ENCODE measurements around the gene CXCL17. TPM values are rescaled to one million over a fixed set of nuclear protein-coding genes. Genes with fewer than 3 reads are reported as not detected.

Gene CXCL17
- total RNA-seq, 1 experiment from 2014 or later: 0.98 TPM

GRCh38 chr19:42412227-42412626 is 30.5 kb downstream of the CXCL17 start:
- H3K9me3 ChIP-seq (ENCODE audit: low read length): no peaks in the 10 kb centered on the region
- CTCF ChIA-PET: interaction anchor here (0.6 kb wide), 1 partner anchor 81 kb away, joined by 3 read pairs; no protein-coding TSS in a partner anchor
- peak; percentile 18; the same call in 1 of the 2 replicates for ATAC-seq

GRCh38 chr19:42411581-42412178 is 31.1 kb downstream of the CXCL17 start:
- Histone ChIP-seq H3K4me2 (ENCODE audit: low read length) (no peak overlapping the region), H3K79me2 (ENCODE audit: low read length) (no peaks in the 10 kb centered on the region), H3K9me2 (replicated peaks; ENCODE audit: low read length) (no peaks in the 10 kb centered on the region), H3F3A (ENCODE audit: low read length, unreplicated experiment) (no peaks in the 10 kb centered on the region), H3K9me3 (ENCODE audit: low read length) (no peaks in the 10 kb centered on the region), H3K4me1 (ENCODE audit: insufficient read depth, low read length) (peaks cover 3% of the 10 kb centered on the region; the same call in 1 of the 2 replicates), H3K9ac (ENCODE audit: low read length) (no peak overlapping the region), H3K36me3 (ENCODE audit: low read depth, low read length) (no peaks in the 10 kb centered on the region), H3K27ac (ENCODE audit: low read length) (no peak overlapping the region), H3K27me3 (ENCODE audit: low read length) (no peaks in the 10 kb centered on the region), H3K4me3 (ENCODE audit: low read length) (no peak overlapping the region), H2AFZ (ENCODE audit: low read length) (no peak overlapping the region), H4K20me1 (ENCODE audit: low read length) (no peaks in the 10 kb centered on the region)
- no peak for ATAC-seq
- intact Hi-C loops (cut with micrococcal nuclease): no loop called here
- no TSS peak for BruUV-seq (replicated peaks)
- ChIA-PET CTCF (interaction anchor here (0.6 kb wide), 1 partner anchor 81 kb away, joined by 3 read pairs; no protein-coding TSS in a partner anchor), POLR2A (ENCODE audit: unreplicated experiment) (no interaction called here)
- TF ChIP-seq EZH2 (IDR thresholded peaks at IDR 0.05; ENCODE audit: low read length, unreplicated experiment): no peak
- DNase-seq: no peak

More at GRCh38 chr19:42412227-42412626, 30.5 kb downstream of the CXCL17 start:
- Histone ChIP-seq H4K20me1 (ENCODE audit: low read length) (no peaks in the 10 kb centered on the region), H3K9ac (ENCODE audit: low read length) (no peak overlapping the region), H3K27ac (ENCODE audit: low read length) (no peak overlapping the region), H3F3A (ENCODE audit: low read length, unreplicated experiment) (no peaks in the 10 kb centered on the region), H2AFZ (ENCODE audit: low read length) (no peak overlapping the region), H3K4me2 (ENCODE audit: low read length) (no peak overlapping the region), H3K4me3 (ENCODE audit: low read length) (no peak overlapping the region), H3K36me3 (ENCODE audit: low read depth, low read length) (no peaks in the 10 kb centered on the region), H3K79me2 (ENCODE audit: low read length) (no peaks in the 10 kb centered on the region), H3K4me1 (ENCODE audit: insufficient read depth, low read length) (peaks cover 3% of the 10 kb centered on the region; the same call in 1 of the 2 replicates), H3K9me2 (replicated peaks; ENCODE audit: low read length) (no peaks in the 10 kb centered on the region), H3K27me3 (ENCODE audit: low read length) (no peaks in the 10 kb centered on the region)
- intact Hi-C loops (cut with micrococcal nuclease): no loop called here
- no peak for DNase-seq
- BruUV-seq (replicated peaks): no TSS peak
- no peak for TF ChIP-seq EZH2 (IDR thresholded peaks at IDR 0.05; ENCODE audit: low read length, unreplicated experiment)
- POLR2A ChIA-PET (ENCODE audit: unreplicated experiment): no interaction called here

- no peak overlapping the region for H3K4me2 ChIP-seq (ENCODE audit: low read length)
- no peak overlapping the region for H3K27ac ChIP-seq (ENCODE audit: low read length)
- H3K9me2 ChIP-seq (replicated peaks; ENCODE audit: low read length): no peaks in the 10 kb centered on the region
- H3K79me2 ChIP-seq (ENCODE audit: low read length): no peaks in the 10 kb centered on the region
- no peak for TF ChIP-seq CTCF (conservative IDR thresholded peaks at IDR 0.05; ENCODE audit: low read depth, low read length)
- TF ChIP-seq EZH2phosphoT487 (IDR thresholded peaks at IDR 0.05; ENCODE audit: borderline replicate concordance, low read length): no peak
- no peak for TF ChIP-seq EZH2 (IDR thresholded peaks at IDR 0.05; ENCODE audit: low read length, unreplicated experiment)
- no peaks in the 10 kb centered on the region for H3K9me3 ChIP-seq (ENCODE audit: low read length)
- no peak overlapping the region for H3K4me3 ChIP-seq (ENCODE audit: low read length)
- H3K36me3 ChIP-seq (ENCODE audit: low read depth, low read length): no peaks in the 10 kb centered on the region
- no peaks in the 10 kb centered on the region for H3F3A ChIP-seq (ENCODE audit: low read length, unreplicated experiment)
- H3K27me3 ChIP-seq (ENCODE audit: low read length): no peaks in the 10 kb centered on the region
- DNase-seq: no peak
- ChIA-PET CTCF (interaction anchor here (0.5 kb wide), 1 partner anchor 165 kb away, joined by 3 read pairs; no protein-coding TSS in a partner anchor), POLR2A (ENCODE audit: unreplicated experiment) (no interaction called here)
- BruUV-seq (replicated peaks): no TSS peak
- no peak overlapping the region for H2AFZ ChIP-seq (ENCODE audit: low read length)
- peaks cover 3% of the 10 kb centered on the region; the same call in 1 of the 2 replicates for H3K4me1 ChIP-seq (ENCODE audit: insufficient read depth, low read length)
- ATAC-seq: no peak
- no peaks in the 10 kb centered on the region for H4K20me1 ChIP-seq (ENCODE audit: low read length)
- no peak overlapping the region for H3K9ac ChIP-seq (ENCODE audit: low read length)
- intact Hi-C loops (cut with micrococcal nuclease): no loop called here
These were observed 32.4 kb downstream of the CXCL17 start for GRCh38 chr19:42410371-42410770.
